ENCODE measurements around the gene FUT2.

The FUT2 gene

DNA sequence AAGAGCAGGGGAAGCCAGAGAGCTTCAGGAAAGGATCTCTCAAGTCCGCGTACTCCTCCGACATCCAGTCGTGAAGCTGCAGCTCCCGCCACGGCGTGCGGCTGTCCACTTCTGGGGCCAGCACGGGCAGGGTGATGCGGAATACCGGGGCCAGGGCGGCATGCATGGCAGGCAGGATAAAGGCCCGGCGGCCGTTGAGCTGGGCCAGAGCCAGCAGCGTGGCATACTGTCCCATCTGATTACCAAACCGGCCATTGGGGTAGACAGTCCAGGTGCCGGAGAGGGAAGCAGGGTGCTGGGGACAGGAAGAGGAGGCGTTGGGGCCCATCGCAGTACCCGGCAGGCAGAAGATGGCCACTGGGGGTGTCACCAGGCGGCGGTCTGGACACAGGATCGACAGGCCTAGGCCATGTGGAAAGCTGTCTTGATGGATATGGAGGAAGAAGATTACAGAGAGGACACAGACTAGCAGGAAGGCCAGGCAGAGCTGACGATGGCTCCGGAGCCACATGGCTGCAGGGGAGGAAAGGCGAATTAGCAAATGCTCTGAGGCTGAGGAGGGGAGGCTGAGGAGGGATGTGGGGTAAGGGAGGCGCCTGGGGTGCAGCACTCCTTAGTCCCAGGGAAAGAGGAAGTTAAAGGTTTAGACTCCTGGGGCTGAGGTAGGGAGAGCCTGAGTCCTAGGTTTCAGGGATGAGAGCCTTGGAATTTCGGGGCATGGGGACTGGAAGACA, 55.2 kb downstream of the FUT2 start:
- no peak for DNase-seq (ENCODE audit: low spot score)

DNA sequence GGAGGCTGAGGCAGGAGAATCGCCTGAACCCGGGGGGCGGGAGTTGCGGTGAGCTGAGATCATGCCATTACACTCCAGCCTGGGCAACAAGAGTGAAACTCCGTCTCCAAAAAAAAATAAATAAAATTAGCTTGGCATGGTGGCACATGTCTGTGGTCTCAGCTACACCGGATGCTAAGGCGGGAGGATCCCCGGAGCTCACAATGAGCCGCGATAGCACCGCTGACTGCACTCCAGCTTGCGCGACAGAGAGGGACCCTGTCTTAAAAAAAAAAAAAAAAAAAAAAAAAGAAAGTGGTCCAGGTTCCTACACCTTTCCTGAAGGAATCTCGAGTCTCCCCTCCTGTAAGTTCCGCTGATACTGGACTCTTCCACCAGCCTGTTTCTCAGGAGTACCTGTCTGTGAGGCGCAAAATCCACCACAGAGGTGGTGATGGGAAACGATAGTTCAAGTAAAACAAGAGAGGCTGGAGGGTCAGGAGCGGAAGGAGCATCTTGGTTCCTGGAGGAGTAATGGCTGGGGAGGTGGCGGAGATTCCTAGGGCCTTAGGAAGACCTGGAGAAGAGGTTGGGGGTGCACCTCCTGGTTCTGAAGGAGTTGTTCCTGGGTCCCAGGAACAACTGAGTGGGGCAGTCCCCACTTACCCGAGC, 56.2 kb downstream of the FUT2 start:
- DNase-seq (ENCODE audit: low spot score): no peak

DNA sequence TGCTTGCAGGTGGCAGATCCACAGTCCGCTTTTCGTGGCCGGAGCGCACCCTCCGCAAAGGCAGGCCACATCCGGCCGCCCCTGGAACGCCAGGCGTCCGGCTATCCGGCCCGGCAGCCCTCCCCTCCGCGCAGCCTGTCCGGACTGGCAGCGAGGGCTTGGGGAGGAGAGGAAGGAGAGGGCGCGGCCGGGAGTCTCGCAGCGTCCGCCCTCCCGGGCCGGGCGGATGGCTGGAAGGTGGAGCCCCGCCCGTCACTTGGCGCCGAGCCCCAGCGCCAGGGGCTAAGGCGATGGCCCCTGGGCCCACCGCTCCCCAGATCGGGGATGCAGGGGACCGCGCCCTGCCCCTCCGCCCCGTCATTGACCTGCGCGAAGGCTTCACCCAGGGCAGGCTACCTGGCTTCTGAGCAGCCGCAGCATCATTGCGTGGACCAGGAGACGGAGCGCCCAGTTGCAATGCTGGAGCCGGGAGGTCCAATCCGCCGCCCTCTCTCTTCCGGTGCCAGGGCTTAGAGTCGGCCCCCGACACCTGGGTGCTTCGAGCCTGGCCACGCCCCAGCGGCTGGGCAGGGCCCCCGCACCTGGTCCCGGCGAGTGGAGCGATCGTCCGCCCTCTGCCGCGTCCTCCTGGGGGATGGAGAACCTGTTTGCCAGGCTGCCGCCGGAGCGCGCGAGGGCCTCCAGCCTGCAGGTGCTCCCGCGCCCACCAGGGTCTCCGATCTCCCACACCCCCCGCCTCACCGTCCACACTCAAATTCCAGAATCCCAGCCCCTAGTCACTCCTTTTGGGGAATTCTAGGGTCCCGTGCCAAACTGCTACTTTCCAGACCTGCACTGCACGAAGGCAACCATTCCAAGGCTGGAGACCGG, 57.0 kb downstream of the FUT2 start, which contains the start of gene FUT1:
FUT1 (minus strand) TSS at position 146 of the 870 bp plus-strand sequence. CDS start 1,360 bp downstream, outside the sequence.
- peak; percentile 92 for DNase-seq (ENCODE audit: low spot score)

DNA sequence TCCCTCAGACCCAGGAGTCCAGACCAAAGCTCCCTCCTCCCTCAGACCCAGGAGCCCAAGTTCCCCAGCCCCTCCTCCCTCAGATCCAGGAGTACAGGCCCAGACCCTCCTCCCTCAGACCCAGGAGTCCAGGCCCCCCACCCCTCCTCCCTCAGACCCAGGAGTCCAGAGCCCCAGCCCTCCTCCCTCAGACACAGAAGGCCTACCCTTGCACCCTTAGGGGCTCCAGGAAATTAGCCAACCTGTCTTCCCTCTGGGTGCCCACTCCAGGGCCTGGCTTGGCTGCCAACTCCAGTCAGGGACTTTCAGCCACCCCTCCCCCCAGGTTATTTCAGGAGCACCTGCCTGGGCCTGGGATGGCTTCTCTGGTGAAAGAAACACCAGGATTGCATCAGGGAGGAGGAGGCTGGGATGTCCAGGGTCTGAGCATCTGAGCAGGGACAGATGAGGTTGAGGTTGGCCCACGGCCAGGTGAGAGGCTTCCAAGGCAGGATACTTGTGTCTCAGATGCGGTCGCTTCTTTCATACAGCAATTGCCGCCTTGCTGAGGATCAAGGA, 59.4 kb downstream of the FUT2 start, which contains the start of gene FGF21:
FGF21 (plus strand) TSS at position 441 of the 558 bp plus-strand sequence. CDS start 713 bp downstream, outside the sequence.
- DNase-seq (ENCODE audit: low spot score): no peak

All from iPS-NIHi11 (cell line).